Ascending aorta (tissue), 2 donors: ENCODE data around the gene DDX47. TPM values are rescaled to one million over a fixed set of nuclear protein-coding genes. Genes with fewer than 3 reads are reported as not detected.

Source experiments
- DNase-seq, 2 donors: peaks; one replicate each; pipeline ENCODE4 v3.0.0-alpha.2; 2019; ENCODE audit warnings: low spot score in 2 of 2
- H3K27ac ChIP-seq, 2 donors: fragments of 200-600 bp; sonication (generic); one replicate each; pipeline ENCODE4 v1.5.1; 2016 to 2017; ENCODE audit warnings: mild to moderate bottlenecking in 1 of 2
- H3K27me3 ChIP-seq: fragments of 200-600 bp; sonication (generic); one replicate; pipeline ENCODE4 v1.5.1; 2017
- H3K36me3 ChIP-seq, 2 donors: fragments of 200-600 bp; sonication (generic); one replicate each; pipeline ENCODE4 v1.5.1; 2016
- H3K4me1 ChIP-seq, 2 donors: fragments of 200-600 bp; sonication (generic); one replicate each; pipeline ENCODE4 v1.5.1; 2016 to 2017; ENCODE audit warnings: mild to moderate bottlenecking in 1 of 2
- H3K4me3 ChIP-seq, 2 donors: fragments of 200-600 bp; sonication (generic); one replicate each; pipeline ENCODE4 v1.5.1; 2016 to 2017; ENCODE audit warnings: mild to moderate bottlenecking in 1 of 2
- H3K9me3 ChIP-seq, 2 donors: fragments of 200-600 bp; sonication (generic); one replicate each; pipeline ENCODE4 v1.5.1; 2016
- CTCF ChIP-seq, 3 experiments: fragments of 200-600 bp in 2 of 3; fragments of 450-650 bp in 1 of 3; sonication (generic) in 2 of 3; IDR thresholded peaks; one replicate each; pipeline ENCODE4 v1.5.1; 2016 to 2019; ENCODE audit warnings: antibody characterized with exemption in 3 of 3, mild to moderate bottlenecking in 1 of 3, moderate library complexity in 1 of 3
- intact Hi-C: fragments of 100-400 bp; cut with DNase I; formaldehyde crosslinking; loops from one replicate; pipeline ENCODE4 v1.15.1; 2023
- total RNA-seq: library from RNA; depleted of rRNA; stranded (reverse); fragments of >200 nt; gene quantifications from one replicate; pipeline ENCODE4 v1.1.0, GENCODE V29; 2016

DDX47 gene
- total RNA-seq, 1 donor from 2014 or later: 36.4 TPM

- DNase-seq: no peak
- no peaks in the 10 kb centered on the region for H3K36me3 ChIP-seq
- intact Hi-C loops: loop anchor here (5.0 to 10.0 kb wide), 5 partner anchors 59 to 428 kb away; no protein-coding TSS in a partner anchor
- TF ChIP-seq CTCF (IDR thresholded peaks at IDR 0.05): no peak
- peak overlapping the region; percentile 84 to 90 for H3K27ac ChIP-seq
- no peaks in the 10 kb centered on the region for H3K9me3 ChIP-seq
- H3K27me3 ChIP-seq: no peaks in the 10 kb centered on the region
- H3K4me3 ChIP-seq: peak overlapping the region; percentile 55 to 74
- H3K4me1 ChIP-seq: peaks cover 3 to 11% of the 10 kb centered on the region in 2 donors
Observed at GRCh38 chr12:12786351-12786705, 26.8 kb upstream of the DDX47 start.

GRCh38 chr12:12786706-12787601 is 26.2 kb upstream of the DDX47 start:
- Histone ChIP-seq H3K9me3 (no peaks in the 10 kb centered on the region), H3K36me3 (no peaks in the 10 kb centered on the region), H3K27me3 (no peaks in the 10 kb centered on the region), H3K27ac (peak overlapping the region; percentile 84 to 90), H3K4me1 (peaks cover 3 to 14% of the 10 kb centered on the region in 2 donors), H3K4me3 (peak overlapping the region; percentile 55 to 74)
- TF ChIP-seq CTCF (IDR thresholded peaks at IDR 0.05): peak in 1 of 3 experiments; percentile 42
- DNase-seq: peak; percentile 15 to 91
- intact Hi-C loops: loop anchor here (5.0 to 10.0 kb wide), 5 partner anchors 60 to 428 kb away; no protein-coding TSS in a partner anchor

GRCh38 chr12:12788131-12788530 is 25.0 kb upstream of the DDX47 start:
- peaks cover 3 to 14% of the 10 kb centered on the region in 2 donors for H3K4me1 ChIP-seq

GRCh38 chr12:12788675-12789368 is 24.3 kb upstream of the DDX47 start:
- DNase-seq: peak in 1 of 2 donors; percentile 84
- Histone ChIP-seq H3K27me3 (no peaks in the 10 kb centered on the region), H3K27ac (peak overlapping the region; percentile 84 to 90), H3K9me3 (no peaks in the 10 kb centered on the region), H3K4me1 (peaks cover 3 to 14% of the 10 kb centered on the region in 2 donors), H3K4me3 (peak overlapping the region in 1 of 2 donors; percentile 8), H3K36me3 (no peaks in the 10 kb centered on the region)
- peak; percentile 70 to 77 (median 74) for TF ChIP-seq CTCF (IDR thresholded peaks at IDR 0.05)
- intact Hi-C loops: loop anchor here (1.0 to 10.0 kb wide), 7 partner anchors 24 to 426 kb away; partner anchors contain the start of genes DDX47 and GPRC5A

More at GRCh38 chr12:12788131-12788530, 25.0 kb upstream of the DDX47 start:
- Histone ChIP-seq H3K9me3 (no peaks in the 10 kb centered on the region), H3K27ac (peak overlapping the region; percentile 84 to 90), H3K36me3 (no peaks in the 10 kb centered on the region), H3K27me3 (no peaks in the 10 kb centered on the region), H3K4me3 (peak overlapping the region in 1 of 2 donors; percentile 74)
- intact Hi-C loops: loop anchor here (1.0 to 10.0 kb wide), 7 partner anchors 25 to 427 kb away; partner anchors contain the start of genes DDX47 and GPRC5A
- no peak for TF ChIP-seq CTCF (IDR thresholded peaks at IDR 0.05)
- no peak for DNase-seq

GRCh38 chr12:12790956-12791355 is 22.2 kb upstream of the DDX47 start:
- no peaks in the 10 kb centered on the region for H3K9me3 ChIP-seq
- H3K4me3 ChIP-seq: no peak overlapping the region
- no peaks in the 10 kb centered on the region for H3K36me3 ChIP-seq
- DNase-seq: no peak
- H3K27me3 ChIP-seq: no peaks in the 10 kb centered on the region
- H3K4me1 ChIP-seq: peaks cover 3 to 14% of the 10 kb centered on the region in 2 donors
- intact Hi-C loops: no loop called here
- TF ChIP-seq CTCF (IDR thresholded peaks at IDR 0.05): no peak
- no peak overlapping the region for H3K27ac ChIP-seq
